ENCODE data around the gene QRFP.
"Not testable (repeated sequence)": the region's sequence is repeated elsewhere in the genome, so short reads cannot be mapped to it uniquely, and the experiment has no call there.

Gene QRFP

GRCh38 chr9:130919559-130920145, 23.0 kb upstream of the QRFP start:
- DNase-seq (ENCODE audit: low spot score): no peak

GRCh38 chr9:130918826-130919558, 22.4 kb upstream of the QRFP start:
- no peak for DNase-seq (ENCODE audit: low spot score)

- no peak for DNase-seq (ENCODE audit: low spot score)
Measured at GRCh38 chr9:130918101-130918825, 21.7 kb upstream of the QRFP start.

DNA sequence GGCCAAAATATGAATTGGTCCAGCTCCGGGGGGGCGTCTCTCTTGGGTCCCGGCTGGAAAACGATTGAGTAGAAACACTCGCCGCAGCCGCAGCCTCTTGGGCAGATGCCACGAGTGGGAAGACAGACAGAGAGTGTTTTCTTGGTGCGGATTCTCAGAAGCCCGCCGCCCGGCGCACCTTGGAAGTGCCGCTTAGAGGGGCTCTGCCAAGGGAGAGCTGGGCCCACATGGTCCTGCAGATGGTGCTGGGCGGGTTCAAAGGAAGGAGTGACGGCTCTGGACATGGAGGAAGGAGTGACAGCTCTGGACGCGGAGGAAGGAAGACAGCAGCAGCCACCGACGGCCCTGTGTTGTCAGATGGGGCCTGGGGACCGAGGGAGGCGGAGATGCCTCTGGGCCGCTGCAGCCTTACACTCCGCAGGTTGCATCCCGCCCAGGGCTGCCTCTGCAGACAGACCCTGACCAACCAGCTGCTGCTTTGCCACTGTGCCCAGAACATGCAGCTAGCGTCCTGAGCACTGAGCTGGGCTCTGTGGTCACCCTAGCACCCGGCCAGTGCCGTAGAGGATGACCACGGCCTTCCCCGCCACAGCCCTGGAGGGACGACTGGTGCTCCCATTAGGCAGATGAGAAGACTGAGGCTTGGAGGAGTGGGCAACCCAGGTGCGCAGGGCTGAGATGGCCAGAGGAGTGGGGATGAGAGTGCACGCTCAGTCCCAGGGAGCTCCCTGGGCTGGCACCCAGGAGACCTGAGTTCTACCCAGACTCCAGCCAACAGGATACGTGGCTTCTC, 20.8 kb upstream of the QRFP start:
- no peak for DNase-seq (ENCODE audit: low spot score)

DNA sequence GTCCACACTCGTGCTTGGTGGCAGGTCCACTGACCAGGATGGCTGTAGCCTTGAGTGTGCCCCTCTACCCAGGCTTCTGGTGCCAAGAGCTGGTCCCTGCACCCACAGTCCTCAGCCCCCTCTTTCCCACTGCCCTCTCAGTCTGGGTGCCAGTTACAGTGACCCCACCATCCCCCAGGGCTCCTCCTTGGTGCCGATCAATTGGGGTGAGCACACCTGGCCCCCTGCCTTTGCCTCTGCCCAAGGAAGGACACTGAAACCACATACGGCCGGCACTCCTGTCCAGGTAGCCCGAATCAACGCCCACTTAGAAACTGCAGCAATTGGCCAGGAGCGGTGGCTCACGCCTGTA, 18.5 kb upstream of the QRFP start:
- DNase-seq (ENCODE audit: low spot score): no peak

GRCh38 chr9:130914417-130915095, 17.9 kb upstream of the QRFP start:
- DNase-seq (ENCODE audit: low spot score): no peak

DNA sequence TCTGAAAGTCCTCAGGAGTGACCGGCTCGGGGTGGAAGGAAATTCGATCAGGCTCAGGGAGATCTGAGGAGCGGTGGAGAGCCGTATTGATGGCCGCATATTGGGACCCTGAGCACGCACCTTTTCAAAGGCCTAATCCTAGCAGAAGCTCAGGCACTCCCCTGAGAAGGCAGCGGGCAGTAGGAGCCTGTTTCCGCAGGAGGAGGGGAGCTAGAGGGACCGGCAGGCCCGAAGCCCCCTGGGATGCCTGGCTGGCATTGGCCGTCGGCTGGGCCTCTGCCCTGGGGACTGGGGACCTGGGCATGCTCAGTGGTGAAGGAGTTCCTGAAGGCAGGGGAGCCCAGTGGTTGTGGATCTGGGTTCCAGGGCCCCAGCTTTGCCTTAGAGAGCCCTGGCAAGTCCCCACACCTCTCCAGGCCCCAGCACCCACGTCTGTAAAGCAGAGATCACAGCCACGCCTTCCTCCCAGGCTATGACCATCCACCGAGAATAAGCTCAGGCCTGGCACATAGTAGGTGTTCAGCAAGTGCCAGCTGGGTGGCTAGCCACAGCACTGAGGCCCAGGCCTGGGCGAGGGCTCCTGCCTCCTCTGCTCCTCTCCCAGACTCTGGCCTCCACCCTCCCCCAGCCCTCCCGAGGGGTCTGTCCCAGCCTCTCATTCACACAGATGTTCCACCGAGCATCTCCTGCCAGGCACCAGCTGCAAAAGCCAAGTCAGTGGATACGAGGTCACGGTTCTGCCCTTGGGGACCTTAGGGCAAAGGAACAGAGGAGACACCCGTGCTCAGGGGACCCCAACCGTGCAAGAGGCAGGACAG, 17.2 kb upstream of the QRFP start:
- no peak for DNase-seq (ENCODE audit: low spot score)

GRCh38 chr9:130912932-130913598, 16.5 kb upstream of the QRFP start:
- DNase-seq (ENCODE audit: low spot score): no peak

GRCh38 chr9:130911254-130912049, 14.8 kb upstream of the QRFP start:
- DNase-seq (ENCODE audit: low spot score): no peak

- not testable (repeated sequence) for DNase-seq (ENCODE audit: low spot score)
Measured at GRCh38 chr9:130910670-130911069, 14.1 kb upstream of the QRFP start.

GRCh38 chr9:130910041-130910440, 13.4 kb upstream of the QRFP start:
- DNase-seq (ENCODE audit: low spot score): not testable (repeated sequence)

GRCh38 chr9:130908878-130909355, 12.3 kb upstream of the QRFP start:
- DNase-seq (ENCODE audit: low spot score): no peak

DNA sequence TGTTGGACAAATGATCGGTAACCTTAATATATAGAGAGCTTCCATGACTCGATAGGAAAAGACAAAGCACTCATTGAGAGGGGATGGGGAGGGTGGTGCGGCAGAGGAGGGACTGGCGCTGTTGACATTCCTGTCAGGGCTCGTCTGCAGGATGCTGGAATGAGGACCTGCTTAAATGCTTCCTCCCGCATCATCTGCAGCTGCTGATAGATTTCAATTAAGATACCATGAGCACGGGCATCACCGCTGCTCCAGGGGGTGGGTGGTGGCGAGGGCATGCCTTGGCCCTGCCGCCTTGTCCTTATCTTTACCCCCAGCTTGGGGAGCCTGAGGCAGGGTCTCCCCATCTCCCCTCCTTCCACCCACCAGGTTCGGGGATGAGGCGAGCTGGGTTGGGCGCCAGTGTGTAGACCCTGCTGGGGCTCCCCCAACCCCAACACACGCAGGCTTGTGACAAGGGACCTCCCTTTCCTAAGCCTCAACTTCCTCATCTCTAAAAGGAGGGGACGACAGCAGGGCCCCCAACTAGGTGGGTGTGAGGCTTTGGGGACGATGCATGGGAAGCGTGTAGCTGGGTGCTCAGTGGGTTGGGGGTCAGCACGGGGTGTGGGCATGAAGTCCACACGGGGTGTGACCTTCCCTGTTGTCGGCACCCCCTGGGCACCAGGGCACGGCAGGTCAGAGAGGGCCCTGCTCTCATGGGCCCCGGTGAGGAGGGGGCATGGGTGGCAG, 11.7 kb upstream of the QRFP start:
- DNase-seq (ENCODE audit: low spot score): no peak

DNA sequence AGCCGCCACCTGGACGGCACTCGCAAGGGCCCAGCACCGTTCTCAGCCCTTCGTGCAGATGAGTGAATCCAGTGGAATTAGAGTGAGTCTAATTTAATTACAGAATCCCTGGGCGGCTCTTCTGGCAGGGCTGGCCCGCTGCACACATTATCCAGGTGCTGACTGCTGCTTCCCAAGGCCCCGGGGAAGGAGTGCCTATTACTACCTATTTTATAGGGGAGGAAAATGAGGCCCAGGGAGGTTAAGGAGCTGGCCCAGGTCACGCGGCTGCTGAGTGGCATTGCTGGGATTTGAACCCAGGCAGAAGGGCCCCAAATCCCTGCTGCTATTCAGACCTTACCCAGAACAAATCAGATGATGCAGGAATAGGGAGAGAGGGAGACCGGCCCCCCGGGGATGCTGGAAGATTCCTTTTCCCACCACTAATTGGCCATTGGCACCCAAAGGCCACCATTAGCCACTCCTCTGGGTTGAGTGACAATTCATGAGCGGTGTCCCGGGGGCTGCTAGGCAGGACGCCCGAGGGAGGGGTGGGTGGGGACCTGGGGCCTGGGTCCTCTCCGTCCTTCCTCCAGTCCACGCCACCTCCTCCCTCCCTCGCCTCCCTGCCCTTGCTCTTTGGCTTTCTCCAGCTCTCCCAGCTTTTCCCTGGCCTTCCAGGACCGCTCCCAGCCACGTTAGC, 10.3 kb upstream of the QRFP start:
- DNase-seq (ENCODE audit: low spot score): no peak

DNA sequence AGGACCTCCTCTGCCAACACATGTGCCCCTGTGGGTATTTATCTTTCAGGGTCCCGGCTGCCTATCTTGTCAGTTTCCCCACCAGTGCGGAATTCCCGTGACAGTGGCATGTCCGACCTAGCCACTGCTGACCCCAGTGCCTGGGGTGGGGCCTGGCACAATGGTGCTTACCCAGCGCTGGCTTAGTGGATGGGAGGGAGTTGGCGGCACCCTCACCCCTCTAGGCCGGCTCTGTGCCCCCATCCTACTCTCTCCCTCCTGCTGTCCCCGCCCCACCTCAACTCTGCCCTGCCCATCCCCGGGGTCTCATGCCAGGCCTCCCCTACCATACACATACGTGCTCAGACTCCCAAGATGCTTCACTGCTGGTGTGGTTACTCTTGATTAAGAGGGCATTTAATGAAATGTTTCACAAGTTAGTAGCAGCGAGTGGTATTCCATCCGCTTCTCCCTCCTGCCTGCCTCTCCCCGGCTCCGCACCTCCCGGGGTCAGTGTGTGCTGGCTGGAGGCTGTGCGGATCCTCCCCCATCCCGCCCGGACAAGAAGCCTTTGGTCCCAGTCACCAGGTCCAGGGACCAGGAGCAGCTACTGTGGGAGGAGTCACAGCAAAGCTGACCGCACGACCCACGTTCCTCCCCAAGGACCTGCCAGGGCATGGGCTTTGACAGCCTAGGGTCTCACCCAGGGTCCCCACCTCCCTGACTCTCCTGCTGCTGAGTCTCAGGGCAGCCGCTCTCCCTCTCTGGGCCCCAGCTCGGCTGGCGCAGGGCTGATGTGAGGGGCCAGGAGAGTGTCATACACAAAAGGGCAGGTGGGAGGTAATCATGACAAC, 9.5 kb upstream of the QRFP start:
- no peak for DNase-seq (ENCODE audit: low spot score)

DNA sequence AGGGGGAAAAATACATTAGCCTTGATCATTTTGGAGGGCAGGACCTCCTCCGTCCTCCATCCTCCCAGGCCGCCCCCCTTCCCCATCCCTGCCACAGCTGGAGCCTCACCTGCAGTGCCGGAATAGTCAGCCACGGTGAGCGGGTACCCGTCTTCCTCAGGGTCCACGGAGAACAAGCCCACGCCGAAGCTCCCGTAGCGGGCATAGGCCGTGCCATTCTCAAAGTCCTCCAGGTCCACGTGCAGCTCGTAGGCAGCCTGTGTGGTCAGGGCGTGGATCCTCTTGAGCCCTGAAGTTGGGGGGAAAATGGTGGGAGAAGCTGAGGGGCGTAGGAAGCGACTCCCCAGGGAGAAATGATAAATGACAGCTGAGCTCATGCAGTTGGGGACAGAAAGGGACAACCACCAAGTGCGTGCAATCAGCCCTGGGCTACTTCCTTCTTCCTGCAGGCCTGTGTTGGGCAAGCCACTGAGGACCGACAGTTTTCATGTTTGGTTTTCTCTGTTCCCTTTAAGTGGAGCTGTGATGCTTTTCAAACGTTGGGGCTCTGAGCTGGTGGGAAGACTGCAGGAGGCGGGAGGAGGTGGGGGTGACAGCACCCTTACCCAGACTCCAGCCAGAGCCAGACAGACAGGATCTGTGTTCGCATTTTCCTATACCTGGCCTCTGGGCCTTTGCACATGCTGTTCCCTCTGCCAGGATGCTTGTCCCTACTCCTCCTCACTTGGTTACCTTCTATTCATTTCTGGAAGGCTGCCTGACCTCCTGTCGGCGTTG, 8.7 kb upstream of the QRFP start:
- DNase-seq (ENCODE audit: low spot score): no peak

All from CD4-positive, alpha-beta T cell treated with Interleukin-2 at 100 ng/mL for 4 hours (primary cell).